HepG2 (cell line): ENCODE measurements around the gene B4GALT2. TPM values are rescaled to one million over a fixed set of nuclear protein-coding genes. Genes with fewer than 3 reads are reported as not detected.

ENCODE experiments used
- ELK4 ChIP-seq: sonication (generic); formaldehyde crosslinking; IDR thresholded peaks from 2 replicates; pipeline ENCODE4 v1.9.0; 2021; ENCODE audit warnings: missing genetic modification reagents, borderline replicate concordance
- ETV6 ChIP-seq: sonication (generic); formaldehyde crosslinking; conservative IDR thresholded peaks from 2 replicates; pipeline ENCODE4 v1.4.0; 2020; ENCODE audit warnings: missing genetic modification reagents
- FUBP1 ChIP-seq: sonication (generic); formaldehyde crosslinking; IDR thresholded peaks from 2 replicates; pipeline ENCODE4 v1.5.1; 2020; ENCODE audit warnings: missing genetic modification reagents, mild to moderate bottlenecking, borderline replicate concordance
- HOMEZ ChIP-seq: IDR thresholded peaks from 2 replicates; pipeline ENCODE4 v1.6.1; 2016; ENCODE audit warnings: low read depth
- NFAT5 ChIP-seq: sonication (generic); formaldehyde crosslinking; IDR thresholded peaks from 2 replicates; pipeline ENCODE4 v1.4.0; 2020; ENCODE audit warnings: missing genetic modification reagents
- ONECUT2 ChIP-seq: sonication (generic); formaldehyde crosslinking; IDR thresholded peaks from 2 replicates; pipeline ENCODE4 v1.4.0; 2020; ENCODE audit warnings: missing genetic modification reagents
- SKI ChIP-seq: fragments of 450-650 bp; IDR thresholded peaks from one replicate; pipeline ENCODE4 v1.6.1; 2018; ENCODE audit warnings: mild to moderate bottlenecking; ENCODE audit not compliant: partially characterized antibody
- SMAD9 ChIP-seq: sonication (generic); formaldehyde crosslinking; IDR thresholded peaks from 2 replicates; pipeline ENCODE4 v1.5.1; 2020; ENCODE audit warnings: mild to moderate bottlenecking, missing genetic modification reagents
- SP1 ChIP-seq, 2 experiments: fragments of 450-650 bp in 1 of 2; sonication (generic) in 1 of 2; formaldehyde crosslinking in 1 of 2; IDR thresholded peaks; 2 replicates each; pipeline versions ENCODE4 v1.4.0 to v1.6.1; 2016 to 2020; ENCODE audit warnings: missing genetic modification reagents in 1 of 2
- SRSF4 ChIP-seq: fragments of 200-400 bp; formaldehyde crosslinking; IDR thresholded peaks from one replicate; pipeline ENCODE4 v1.6.1; 2018; ENCODE audit warnings: mild to moderate bottlenecking, low read depth, low read length, moderate library complexity; ENCODE audit not compliant: poor library complexity, severe bottlenecking
- STAT5B ChIP-seq: sonication (generic); formaldehyde crosslinking; IDR thresholded peaks from 2 replicates; pipeline ENCODE4 v1.4.0; 2020; ENCODE audit warnings: missing genetic modification reagents
- TBX2 ChIP-seq: sonication (generic); formaldehyde crosslinking; IDR thresholded peaks from 2 replicates; pipeline ENCODE4 v1.5.0; 2020; ENCODE audit warnings: missing genetic modification reagents, mild to moderate bottlenecking, borderline replicate concordance
- TSC22D2 ChIP-seq: sonication (generic); formaldehyde crosslinking; IDR thresholded peaks from 2 replicates; pipeline ENCODE4 v1.5.1; 2020; ENCODE audit warnings: missing genetic modification reagents, mild to moderate bottlenecking, borderline replicate concordance
- ZBTB43 ChIP-seq: sonication (generic); formaldehyde crosslinking; conservative IDR thresholded peaks from 2 replicates; pipeline ENCODE4 v1.4.0; 2020; ENCODE audit warnings: missing genetic modification reagents
- ZMAT3 ChIP-seq: sonication (generic); formaldehyde crosslinking; conservative IDR thresholded peaks from 2 replicates; pipeline ENCODE4 v1.7.0; 2021; ENCODE audit warnings: missing genetic modification reagents
- ZNF232 ChIP-seq: sonication (generic); formaldehyde crosslinking; IDR thresholded peaks from 2 replicates; pipeline ENCODE4 v1.4.0; 2020; ENCODE audit warnings: missing genetic modification reagents, borderline replicate concordance
- ZNF543 ChIP-seq: sonication (generic); formaldehyde crosslinking; IDR thresholded peaks from 2 replicates; pipeline ENCODE4 v1.4.0; 2020; ENCODE audit warnings: mild to moderate bottlenecking, missing genetic modification reagents
- ZNF672 ChIP-seq: sonication (generic); formaldehyde crosslinking; IDR thresholded peaks from 2 replicates; pipeline ENCODE4 v1.8.1; 2022; ENCODE audit warnings: missing genetic modification reagents
- polyA plus RNA-seq, 8 experiments: library from polyadenylated mRNA; depleted of rRNA in 3 of 8; stranded (reverse) in 7 of 8; unstranded in 1 of 8; fragments of >200 nt; fragmentation: Illumina TruSeq in 4 of 8; extraction: Trizol in 4 of 8; gene quantifications; 2 replicates each; pipeline versions ENCODE4 v1.2.1 to v1.2.3, GENCODE V29; 2011 to 2016; ENCODE audit warnings: low read depth in 4 of 8, missing spikeins in 1 of 8, mixed read lengths in 1 of 8; ENCODE audit not compliant: insufficient read depth in 1 of 8
- total RNA-seq, 5 experiments: library from RNA; depleted of rRNA; stranded (reverse); fragments of >200 nt; fragmentation: Illumina TruSeq; extraction: Trizol; gene quantifications; 2 replicates each; pipeline ENCODE4 v1.2.3, GENCODE V29; 2016; ENCODE audit warnings: low read depth in 1 of 5

B4GALT2 gene
- total and polyA plus RNA-seq, 2 of the 13 experiments (the other 11 are each of a cell fraction or from before 2014, with no cell fraction given): 41.9 to 78.0 TPM

GRCh38 chr1:43936431-43937151, 42.4 kb upstream of the B4GALT2 start (continued):
- no peak for TF ChIP-seq NFAT5
- no peak for TF ChIP-seq ZNF232 (CRISPR knock-in tag)
- TF ChIP-seq FUBP1: no peak
- no peak for TF ChIP-seq SP1 (IDR thresholded peaks at IDR 0.05)
- TF ChIP-seq SP1 (CRISPR knock-in tag; IDR thresholded peaks at IDR 0.05): no peak
- TF ChIP-seq HOMEZ (CRISPR knock-in tag): no peak
- no peak for TF ChIP-seq SRSF4
- TF ChIP-seq ONECUT2: no peak
- peak; percentile 47; the same call in 1 of the 2 replicates for TF ChIP-seq TBX2 (CRISPR knock-in tag)
- no peak for TF ChIP-seq TSC22D2 (CRISPR knock-in tag)
- no peak for TF ChIP-seq ZMAT3 (CRISPR knock-in tag)
- no peak for TF ChIP-seq SMAD9
- TF ChIP-seq ZBTB43: peak; percentile 51; the same call in 1 of the 2 replicates
- TF ChIP-seq STAT5B (CRISPR knock-in tag): no peak
- TF ChIP-seq ZNF672 (CRISPR knock-in tag): no peak
- no peak for TF ChIP-seq ELK4 (CRISPR knock-in tag)
- TF ChIP-seq ETV6: no peak
- no peak for TF ChIP-seq ZNF543
- no peak for TF ChIP-seq SKI
